CD4-positive, alpha-beta T cell treated with Interleukin-17A for 4 hours (primary cell): ENCODE results near the gene POLR2E.
A peak's percentile ranks its signal among the peaks of the same experiment; 100 is the strongest.

Experiments
- DNase-seq: peaks from one replicate; pipeline ENCODE4 v3.0.0-alpha.2; 2020; ENCODE audit warnings: mixed read lengths

The POLR2E gene

GRCh38 chr19:1093330-1093729 is 1.8 kb downstream of the POLR2E start:
- DNase-seq: no peak

GRCh38 chr19:1091544-1092175 is 3.5 kb downstream of the POLR2E start:
- no peak for DNase-seq

GRCh38 chr19:1090731-1091543 is 4.2 kb downstream of the POLR2E start:
- no peak for DNase-seq

- peak; percentile 47 for DNase-seq
Observed at GRCh38 chr19:1089891-1090290, 5.3 kb downstream of the POLR2E start.

GRCh38 chr19:1089126-1089771 is 5.9 kb downstream of the POLR2E start:
- no peak for DNase-seq

- DNase-seq: peak; percentile 62
Observed at GRCh38 chr19:1088416-1089010, 6.7 kb downstream of the POLR2E start.

- peak; percentile 67 for DNase-seq
Observed at GRCh38 chr19:1087813-1088415, 7.3 kb downstream of the POLR2E start.

GRCh38 chr19:1086613-1087012 is 8.6 kb downstream of the POLR2E start:
- DNase-seq: peak; percentile 25

- no peak for DNase-seq
Observed at GRCh38 chr19:1085676-1086442, 9.3 kb downstream of the POLR2E start.

GRCh38 chr19:1085053-1085658 is 10.0 kb downstream of the POLR2E start:
- DNase-seq: no peak

GRCh38 chr19:1084024-1084868 is 10.9 kb downstream of the POLR2E start:
- no peak for DNase-seq

- no peak for DNase-seq
Observed at GRCh38 chr19:1082928-1083816, 12.0 kb downstream of the POLR2E start.

- DNase-seq: peak; percentile 85
Observed at GRCh38 chr19:1082165-1082927, 12.8 kb downstream of the POLR2E start.

GRCh38 chr19:1081301-1082164 is 13.6 kb downstream of the POLR2E start:
- DNase-seq: no peak

GRCh38 chr19:1080360-1081161 is 14.6 kb downstream of the POLR2E start:
- no peak for DNase-seq

GRCh38 chr19:1079566-1080111 is 15.5 kb downstream of the POLR2E start:
- peak; percentile 83 for DNase-seq

GRCh38 chr19:1076951-1077350 is 18.2 kb downstream of the POLR2E start:
- peak; percentile 96 for DNase-seq
